A549 (cell line): Measurements from ENCODE around the gene MS4A18.
A peak's percentile ranks its signal among the peaks of the same experiment; 100 is the strongest.

Experiments used
- CTCF ChIP-seq: fragments of >200 bp; sonication (Bioruptor Twin); formaldehyde crosslinking; IDR thresholded peaks from 3 replicates; pipeline ENCODE4 v1.5.1; 2016
- E2F6 ChIP-seq: IDR thresholded peaks from 2 replicates; pipeline ENCODE4 v1.6.1; 2012; ENCODE audit warnings: low read depth, borderline replicate concordance
- EP300 ChIP-seq, 2 experiments: fragments of >200 bp; sonication (Bioruptor Twin); formaldehyde crosslinking; IDR thresholded peaks; 2 replicates in 1 of 2; 3 replicates in 1 of 2; pipeline ENCODE4 v1.6.1; 2016 to 2017
- HMGXB4 ChIP-seq: fragments of 250-450 bp; sonication (Bioruptor Pico); IDR thresholded peaks from 2 replicates; pipeline ENCODE4 v1.5.0; 2021; ENCODE audit warnings: mild to moderate bottlenecking, moderate library complexity, borderline replicate concordance
- JUN ChIP-seq, 2 experiments: fragments of >200 bp; sonication (Bioruptor Twin); formaldehyde crosslinking; IDR thresholded peaks; 2 replicates in 1 of 2; 3 replicates in 1 of 2; pipeline ENCODE4 v1.6.1; 2016 to 2017
- POLR2A ChIP-seq: IDR thresholded peaks from 2 replicates; pipeline ENCODE4 v1.6.1; 2012; ENCODE audit warnings: mild to moderate bottlenecking, low read length

- TF ChIP-seq E2F6 (no peak), CTCF (peak; percentile 23; the same call in 1 of the 3 replicates), POLR2A (no peak), EP300 (IDR thresholded peaks at IDR 0.05) (no peak), HMGXB4 (CRISPR knock-in tag) (no peak), JUN (IDR thresholded peaks at IDR 0.05) (no peak)
Measured at GRCh38 chr11:60700689-60701468, 23.6 kb upstream of the MS4A18 start.
